ENCODE results near the gene SPACA6. TPM values are rescaled to one million over a fixed set of nuclear protein-coding genes. Genes with fewer than 3 reads are reported as not detected.

SPACA6 gene
- total RNA-seq, 1 experiment from 2014 or later: 3.6 TPM

- peaks cover 4% of the 10 kb centered on the region for H3K4me1 Mint-ChIP-seq (ENCODE audit: low read depth, unreplicated experiment)
- H3K4me3 Mint-ChIP-seq (ENCODE audit: unreplicated experiment): no peak overlapping the region
- H3K36me3 Mint-ChIP-seq (ENCODE audit: insufficient read depth, unreplicated experiment): peaks cover 14% of the 10 kb centered on the region
- no peak for TF ChIP-seq CTCF (IDR thresholded peaks at IDR 0.05; ENCODE audit: insufficient read depth in 1 of 2, low read depth in 1 of 2, low read length in 1 of 2, severe bottlenecking in 1 of 2, unreplicated experiment in 1 of 2)
- no TSS peak for BruUV-seq (replicated peaks)
- no peak overlapping the region for H3K27ac Mint-ChIP-seq (ENCODE audit: unreplicated experiment)
- no peaks in the 10 kb centered on the region for H3K27me3 Mint-ChIP-seq (ENCODE audit: insufficient read depth, unreplicated experiment)
- H3K4me3 ChIP-seq (ENCODE audit: low read depth, low read length): no peak overlapping the region
- intact Hi-C loops (cut with micrococcal nuclease; ENCODE audit: unreplicated experiment): no loop called here
- POLR2A ChIA-PET: no interaction called here
- CTCF ChIA-PET: no interaction called here
- DNase-seq: no peak
- H3K27me3 ChIP-seq (replicated peaks; ENCODE audit: control insufficient read depth, insufficient read depth, low read length): no peaks in the 10 kb centered on the region
- H3K36me3 ChIP-seq (ENCODE audit: control insufficient read depth, insufficient read depth, low read length): no peaks in the 10 kb centered on the region
- peaks cover 10% of the 10 kb centered on the region for H3K9me3 Mint-ChIP-seq (ENCODE audit: unreplicated experiment)
- no peaks in the 10 kb centered on the region for H3K4me1 ChIP-seq
- H3K9me3 ChIP-seq: no peaks in the 10 kb centered on the region
Measured at GRCh38 chr19:51696606-51697005, 3.5 kb downstream of the SPACA6 start.

DNA sequence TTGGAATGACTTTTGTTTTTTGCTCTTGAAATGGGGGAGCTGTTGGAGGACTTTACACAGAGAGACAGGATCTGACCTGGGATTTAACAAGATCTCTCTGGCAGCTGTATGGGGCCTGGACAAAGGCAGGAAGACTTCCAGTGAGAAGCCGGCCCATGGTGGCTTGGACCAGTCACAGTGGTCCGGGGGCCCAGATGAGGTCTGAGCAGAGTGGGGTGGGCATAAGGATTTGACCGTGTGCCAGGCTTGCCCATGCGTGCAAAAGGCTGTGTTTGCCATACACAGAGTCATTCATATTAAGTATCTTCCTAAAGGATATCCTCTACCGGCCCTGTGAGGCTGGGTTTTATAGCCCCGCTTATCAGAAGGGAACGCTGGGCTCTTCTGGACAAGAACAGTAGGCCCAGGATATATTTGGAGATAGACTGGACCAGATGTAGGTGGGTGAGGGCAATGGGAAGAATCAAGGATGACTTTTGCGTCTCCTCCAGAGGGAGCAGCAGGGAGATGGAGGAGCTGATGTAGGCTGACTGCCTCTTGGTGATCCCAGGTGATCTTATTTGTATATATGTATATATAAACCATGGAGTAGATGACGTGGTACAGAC is 4.1 kb downstream of the SPACA6 start:
- no TSS peak for BruUV-seq (replicated peaks)
- peaks cover under 1% of the 10 kb centered on the region for H3K4me1 Mint-ChIP-seq (ENCODE audit: low read depth, unreplicated experiment)
- no peaks in the 10 kb centered on the region for H3K27me3 Mint-ChIP-seq (ENCODE audit: insufficient read depth, unreplicated experiment)
- no peak for TF ChIP-seq CTCF (IDR thresholded peaks at IDR 0.05; ENCODE audit: insufficient read depth in 1 of 2, low read depth in 1 of 2, low read length in 1 of 2, severe bottlenecking in 1 of 2, unreplicated experiment in 1 of 2)
- CTCF ChIA-PET: no interaction called here
- intact Hi-C loops (cut with micrococcal nuclease; ENCODE audit: unreplicated experiment): no loop called here
- POLR2A ChIA-PET: no interaction called here
- H3K27ac Mint-ChIP-seq (ENCODE audit: unreplicated experiment): no peak overlapping the region
- H3K4me3 ChIP-seq (ENCODE audit: low read depth, low read length): no peak overlapping the region
- peaks cover 4% of the 10 kb centered on the region; the same call in 1 of the 2 replicates for H3K4me1 ChIP-seq
- no peaks in the 10 kb centered on the region for H3K9me3 ChIP-seq
- peaks cover 10% of the 10 kb centered on the region for H3K9me3 Mint-ChIP-seq (ENCODE audit: unreplicated experiment)
- peaks cover 15% of the 10 kb centered on the region for H3K36me3 Mint-ChIP-seq (ENCODE audit: insufficient read depth, unreplicated experiment)
- DNase-seq: no peak
- H3K4me3 Mint-ChIP-seq (ENCODE audit: unreplicated experiment): no peak overlapping the region
- no peaks in the 10 kb centered on the region for H3K27me3 ChIP-seq (replicated peaks; ENCODE audit: control insufficient read depth, insufficient read depth, low read length)
- H3K36me3 ChIP-seq (ENCODE audit: control insufficient read depth, insufficient read depth, low read length): no peaks in the 10 kb centered on the region

DNA sequence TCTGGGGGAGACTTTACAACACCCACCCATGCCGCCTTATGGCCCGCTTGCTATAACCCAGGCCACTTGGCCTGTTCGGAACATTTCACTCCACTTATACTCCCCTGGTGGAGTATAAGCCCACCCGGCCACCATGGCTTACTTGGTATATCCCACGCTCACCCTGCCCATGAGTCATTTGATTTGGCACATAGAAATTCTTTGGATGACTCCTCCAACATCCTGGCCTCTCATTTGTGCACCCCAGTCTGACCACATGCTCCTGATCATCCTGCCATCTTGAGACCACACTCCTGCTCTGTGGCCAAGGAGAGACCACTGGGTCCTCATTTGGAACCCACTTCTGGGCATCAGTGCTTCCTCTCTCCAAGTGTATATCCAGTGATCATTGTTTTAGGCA is 5.2 kb downstream of the SPACA6 start:
- no peaks in the 10 kb centered on the region for H3K27me3 Mint-ChIP-seq (ENCODE audit: insufficient read depth, unreplicated experiment)
- TF ChIP-seq CTCF (IDR thresholded peaks at IDR 0.05; ENCODE audit: insufficient read depth in 1 of 2, low read depth in 1 of 2, low read length in 1 of 2, severe bottlenecking in 1 of 2, unreplicated experiment in 1 of 2): no peak
- H3K4me1 Mint-ChIP-seq (ENCODE audit: low read depth, unreplicated experiment): peaks cover 11% of the 10 kb centered on the region
- Histone ChIP-seq H3K4me3 (ENCODE audit: low read depth, low read length) (no peak overlapping the region), H3K27me3 (replicated peaks; ENCODE audit: control insufficient read depth, insufficient read depth, low read length) (no peaks in the 10 kb centered on the region), H3K9me3 (no peaks in the 10 kb centered on the region), H3K4me1 (peaks cover 10% of the 10 kb centered on the region; the same call in 1 of the 2 replicates), H3K36me3 (ENCODE audit: control insufficient read depth, insufficient read depth, low read length) (no peaks in the 10 kb centered on the region)
- peaks cover 25% of the 10 kb centered on the region for H3K36me3 Mint-ChIP-seq (ENCODE audit: insufficient read depth, unreplicated experiment)
- no peak for DNase-seq
- CTCF ChIA-PET: no interaction called here
- no TSS peak for BruUV-seq (replicated peaks)
- no peak overlapping the region for H3K27ac Mint-ChIP-seq (ENCODE audit: unreplicated experiment)
- intact Hi-C loops (cut with micrococcal nuclease; ENCODE audit: unreplicated experiment): no loop called here
- no peak overlapping the region for H3K4me3 Mint-ChIP-seq (ENCODE audit: unreplicated experiment)
- peaks cover 10% of the 10 kb centered on the region for H3K9me3 Mint-ChIP-seq (ENCODE audit: unreplicated experiment)
- POLR2A ChIA-PET: no interaction called here
